HG03432 (cell line): ENCODE data around the gene KRT17.
"Not testable (repeated sequence)": the region's sequence is repeated elsewhere in the genome, so short reads cannot be mapped to it uniquely, and the experiment has no call there.

Source experiments
- ATAC-seq: cut with Tn5 transposase; IDR thresholded peaks from one replicate; pipeline ENCODE4 v1.9.1; 2021; ENCODE audit warnings: mild to moderate bottlenecking, moderate library complexity; ENCODE audit not compliant: unreplicated experiment

Gene KRT17

GRCh38 chr17:41635121-41636097 lies 11.0 kb upstream of the KRT17 start:
- no peak for ATAC-seq

GRCh38 chr17:41634639-41635038 lies 10.3 kb upstream of the KRT17 start:
- no peak for ATAC-seq

GRCh38 chr17:41633556-41634199 lies 9.3 kb upstream of the KRT17 start:
- no peak for ATAC-seq

- no peak for ATAC-seq
Observed at GRCh38 chr17:41632482-41633105, 8.2 kb upstream of the KRT17 start.

- ATAC-seq: no peak
Observed at GRCh38 chr17:41631898-41632285, 7.5 kb upstream of the KRT17 start.

GRCh38 chr17:41631025-41631897 lies 6.9 kb upstream of the KRT17 start:
- ATAC-seq: no peak

GRCh38 chr17:41629826-41630670 lies 5.7 kb upstream of the KRT17 start:
- ATAC-seq: no peak

- no peak for ATAC-seq
Observed at GRCh38 chr17:41629316-41629715, 4.9 kb upstream of the KRT17 start.

- not testable (repeated sequence) for ATAC-seq
Observed at GRCh38 chr17:41628621-41629255, 4.4 kb upstream of the KRT17 start.

- not testable (repeated sequence) for ATAC-seq
Observed at GRCh38 chr17:41628073-41628370, 3.6 kb upstream of the KRT17 start.

GRCh38 chr17:41627316-41628072 lies 3.1 kb upstream of the KRT17 start:
- ATAC-seq: no peak

GRCh38 chr17:41626914-41627295 lies 2.5 kb upstream of the KRT17 start:
- ATAC-seq: not testable (repeated sequence)

- ATAC-seq: not testable (repeated sequence)
Observed at GRCh38 chr17:41626028-41626913, 1.9 kb upstream of the KRT17 start.

- no peak for ATAC-seq
Observed at GRCh38 chr17:41625602-41626001, 1.2 kb upstream of the KRT17 start.

GRCh38 chr17:41623184-41623861 lies 1.1 kb downstream of the KRT17 start:
- ATAC-seq: not testable (repeated sequence)

GRCh38 chr17:41622340-41623183 lies 1.8 kb downstream of the KRT17 start:
- not testable (repeated sequence) for ATAC-seq
